Activated T-cell treated with anti-CD3 and anti-CD28 coated beads, Interleukin-2, amount 50 U/mL, for 72 hours (primary cell): Measurements from ENCODE around the gene RGS17. TPM values are rescaled to one million over a fixed set of nuclear protein-coding genes. Genes with fewer than 3 reads are reported as not detected.
A peak's percentile ranks its signal among the peaks of the same experiment; 100 is the strongest.
"Not testable (repeated sequence)": the region's sequence is repeated elsewhere in the genome, so short reads cannot be mapped to it uniquely, and the experiment has no call there.

ENCODE experiments used
- ATAC-seq, 2 donors: fragments of 150-1000 bp; cut with Tn5 transposase; replicated peaks in 1 of 2; 2 replicates each; pipeline ENCODE4 v1.10.0; 2021; ENCODE audit warnings: moderate library complexity in 2 of 2, mild to moderate bottlenecking in 1 of 2
- DNase-seq, 2 donors: peaks; one replicate each; pipeline ENCODE4 v3.0.0; 2021 to 2022; ENCODE audit warnings: mixed read lengths in 1 of 2
- H3K27ac Mint-ChIP-seq: one replicate; pipeline ENCODE4 v1.8.0; 2022; ENCODE audit warnings: mild to moderate bottlenecking, moderate library complexity, mixed read lengths
- H3K27me3 Mint-ChIP-seq: one replicate; pipeline ENCODE4 v1.8.0; 2022; ENCODE audit warnings: low read depth, mixed read lengths
- H3K36me3 Mint-ChIP-seq, 2 donors: one replicate each; pipeline ENCODE4 v1.8.0; 2022; ENCODE audit warnings: mixed read lengths in 2 of 2, mild to moderate bottlenecking in 1 of 2; ENCODE audit not compliant: insufficient read depth in 2 of 2
- H3K4me1 Mint-ChIP-seq: one replicate; pipeline ENCODE4 v1.8.0; 2022; ENCODE audit warnings: low read depth, mixed read lengths
- H3K4me3 Mint-ChIP-seq, 2 donors: one replicate each; pipeline ENCODE4 v1.8.0; 2022; ENCODE audit warnings: mild to moderate bottlenecking in 2 of 2, mixed read lengths in 2 of 2, moderate library complexity in 2 of 2
- H3K9me3 Mint-ChIP-seq, 2 donors: one replicate each; pipeline ENCODE4 v1.8.0; 2022; ENCODE audit warnings: mixed read lengths in 2 of 2
- total RNA-seq, 2 donors: library from RNA; stranded (reverse); gene quantifications; one replicate each; pipeline ENCODE4 v1.2.3, GENCODE V29; 2022

RGS17 gene
- total RNA-seq, 2 donors from 2014 or later = not detected

DNA sequence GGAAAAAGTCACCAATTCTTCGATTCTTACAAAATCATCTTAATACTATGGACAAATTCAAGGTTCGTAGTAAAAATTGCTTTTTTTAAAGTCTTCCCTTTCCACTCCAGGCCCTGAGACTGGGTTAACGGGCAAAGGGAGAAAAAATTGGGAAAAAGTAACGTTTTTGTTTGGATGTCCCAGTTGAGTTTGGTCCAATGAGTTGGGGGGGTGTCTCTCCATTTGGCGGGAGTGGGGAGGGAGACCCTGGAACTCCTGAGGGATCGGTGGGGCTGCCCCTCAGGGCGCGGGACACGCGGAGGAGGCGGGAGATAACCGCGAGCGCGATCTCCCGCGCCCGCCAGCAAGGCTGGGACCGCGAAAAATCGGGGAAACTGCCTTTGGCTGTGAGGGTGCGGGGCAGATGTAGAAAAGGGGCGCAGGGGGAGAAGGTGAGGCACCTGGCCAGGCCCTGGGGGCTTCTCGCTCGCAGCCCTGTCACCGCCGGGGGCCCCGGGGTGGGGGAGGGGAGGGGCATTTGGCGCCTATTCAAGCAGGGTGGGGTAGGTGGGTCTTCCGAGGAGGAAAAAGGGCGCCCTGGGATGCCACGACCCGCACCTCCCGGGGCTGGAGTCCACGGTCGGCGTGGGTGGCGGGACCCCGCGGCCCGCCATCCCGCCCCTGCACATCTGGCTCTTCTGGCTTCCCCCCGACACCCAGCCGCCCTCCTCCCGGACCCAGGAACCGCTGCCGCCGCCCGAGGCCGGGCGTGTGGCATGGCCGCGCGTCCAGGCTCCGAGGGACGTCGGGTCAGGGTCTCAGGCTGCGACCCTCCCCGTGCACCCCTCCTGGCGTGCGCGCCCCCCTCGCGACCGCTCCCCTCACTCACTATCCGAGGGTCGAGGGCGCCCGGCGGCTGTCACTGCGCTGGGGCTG, 148.8 kb downstream of the RGS17 start:
- DNase-seq (peak; percentile 20 to 33), ATAC-seq (no peak)
- no peaks in the 10 kb centered on the region for H3K9me3 Mint-ChIP-seq
- H3K4me1 Mint-ChIP-seq = peaks cover 52% of the 10 kb centered on the region
- peaks cover 5 to 32% of the 10 kb centered on the region in 2 donors for H3K36me3 Mint-ChIP-seq
- H3K4me3 Mint-ChIP-seq = peak overlapping the region; percentile 90 to 96
- no peaks in the 10 kb centered on the region for H3K27me3 Mint-ChIP-seq
- H3K27ac Mint-ChIP-seq = peak overlapping the region; percentile 63

DNA sequence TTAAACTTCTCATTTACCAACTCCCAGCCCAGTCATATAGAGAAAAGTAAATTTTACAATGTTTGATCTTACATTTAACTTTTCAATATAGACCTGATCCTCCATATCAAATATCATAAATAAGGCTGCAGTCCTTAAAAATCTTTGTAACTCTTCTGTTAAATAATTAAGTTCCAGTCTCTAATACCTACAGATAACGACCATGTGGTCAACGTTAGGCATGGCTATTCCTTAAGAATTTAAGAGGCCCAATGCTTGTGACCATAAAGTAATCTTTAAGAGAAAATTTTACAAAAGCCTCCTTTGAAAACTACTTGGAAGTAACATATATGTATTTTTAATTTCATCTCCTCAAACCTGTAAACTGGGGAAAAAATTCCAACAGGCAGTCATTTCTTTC, 149.9 kb downstream of the RGS17 start:
- Mint-ChIP-seq H3K27ac (peak overlapping the region; percentile 12), H3K36me3 (peaks cover 5 to 34% of the 10 kb centered on the region in 2 donors), H3K4me3 (peak overlapping the region; percentile 81 to 96), H3K27me3 (no peaks in the 10 kb centered on the region), H3K4me1 (peaks cover 57% of the 10 kb centered on the region), H3K9me3 (no peaks in the 10 kb centered on the region)
- no peak for DNase-seq
- ATAC-seq = no peak

DNA sequence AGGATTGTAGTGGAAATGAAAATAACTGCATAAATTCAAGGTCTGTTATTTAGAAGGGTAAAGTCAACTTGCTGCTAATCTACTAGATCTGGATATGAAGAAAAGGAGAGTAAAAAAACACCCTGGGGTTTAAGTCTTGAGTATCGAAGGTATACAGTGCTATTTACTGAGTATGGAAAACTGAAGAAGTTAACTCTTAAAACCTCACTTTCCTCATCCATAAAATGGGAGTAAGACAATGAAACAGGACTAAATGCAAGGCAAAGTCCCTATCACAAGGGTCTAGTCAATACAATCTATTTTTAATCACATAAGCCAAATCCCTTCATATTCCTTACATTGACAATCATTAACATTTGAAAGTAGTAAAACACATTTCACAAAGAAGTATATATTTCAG, 150.4 kb downstream of the RGS17 start:
- H3K27ac Mint-ChIP-seq = peak overlapping the region; percentile 12
- H3K4me1 Mint-ChIP-seq = peaks cover 63% of the 10 kb centered on the region
- DNase-seq (no peak), ATAC-seq (no peak)
- peaks cover 5 to 32% of the 10 kb centered on the region in 2 donors for H3K36me3 Mint-ChIP-seq
- no peaks in the 10 kb centered on the region for H3K27me3 Mint-ChIP-seq
- H3K9me3 Mint-ChIP-seq = no peaks in the 10 kb centered on the region
- H3K4me3 Mint-ChIP-seq = peak overlapping the region; percentile 81 to 96

DNA sequence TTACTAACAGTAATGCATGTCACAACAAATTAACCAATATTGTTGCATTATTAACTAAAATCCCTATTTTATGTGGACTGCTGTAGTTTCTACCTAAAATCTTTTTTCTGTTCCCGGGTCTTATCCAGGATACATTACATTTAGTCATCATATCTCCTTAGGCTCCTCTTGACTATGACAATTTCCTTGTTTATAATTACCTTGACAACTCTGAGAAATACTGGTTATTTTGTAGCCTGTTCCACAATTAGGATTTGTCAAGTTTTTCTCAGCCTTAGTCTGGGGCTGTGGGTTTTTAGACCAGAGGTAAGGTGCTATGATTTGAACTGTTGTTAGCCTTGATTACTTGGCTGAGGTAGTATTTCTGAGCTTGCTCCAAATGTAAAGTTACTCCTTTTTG, 152.0 kb downstream of the RGS17 start:
- H3K4me1 Mint-ChIP-seq = peaks cover 62% of the 10 kb centered on the region
- H3K4me3 Mint-ChIP-seq = peak overlapping the region in 1 of 2 donors; percentile 34
- DNase-seq = no peak
- no peak for ATAC-seq
- no peaks in the 10 kb centered on the region for H3K27me3 Mint-ChIP-seq
- no peaks in the 10 kb centered on the region for H3K9me3 Mint-ChIP-seq
- no peak overlapping the region for H3K27ac Mint-ChIP-seq
- peaks cover 11 to 34% of the 10 kb centered on the region in 2 donors for H3K36me3 Mint-ChIP-seq

DNA sequence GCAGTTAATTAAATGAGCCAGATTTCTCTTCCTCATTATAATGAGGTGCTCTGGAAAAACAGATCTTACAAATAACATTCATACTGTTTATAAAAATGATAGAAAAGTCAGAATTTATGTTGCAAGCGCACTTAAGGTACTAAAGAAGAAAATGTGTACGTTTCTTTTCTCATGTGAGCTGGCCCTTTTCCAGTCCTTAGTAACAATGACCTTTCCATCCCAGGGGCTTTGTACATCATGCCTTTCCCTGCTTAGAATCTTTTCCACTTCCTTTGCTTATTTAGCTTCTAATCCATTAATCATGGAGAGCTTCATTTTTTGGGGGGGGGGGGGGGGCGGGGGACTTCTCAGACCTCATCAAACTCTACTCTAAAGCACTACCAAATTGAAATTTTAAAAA, 153.0 kb downstream of the RGS17 start:
- H3K4me1 Mint-ChIP-seq = peaks cover 72% of the 10 kb centered on the region
- no peaks in the 10 kb centered on the region for H3K27me3 Mint-ChIP-seq
- DNase-seq = no peak
- H3K4me3 Mint-ChIP-seq = no peak overlapping the region
- ATAC-seq = no peak
- H3K9me3 Mint-ChIP-seq = no peaks in the 10 kb centered on the region
- H3K27ac Mint-ChIP-seq = no peak overlapping the region
- peaks cover 13 to 42% of the 10 kb centered on the region in 2 donors for H3K36me3 Mint-ChIP-seq

DNA sequence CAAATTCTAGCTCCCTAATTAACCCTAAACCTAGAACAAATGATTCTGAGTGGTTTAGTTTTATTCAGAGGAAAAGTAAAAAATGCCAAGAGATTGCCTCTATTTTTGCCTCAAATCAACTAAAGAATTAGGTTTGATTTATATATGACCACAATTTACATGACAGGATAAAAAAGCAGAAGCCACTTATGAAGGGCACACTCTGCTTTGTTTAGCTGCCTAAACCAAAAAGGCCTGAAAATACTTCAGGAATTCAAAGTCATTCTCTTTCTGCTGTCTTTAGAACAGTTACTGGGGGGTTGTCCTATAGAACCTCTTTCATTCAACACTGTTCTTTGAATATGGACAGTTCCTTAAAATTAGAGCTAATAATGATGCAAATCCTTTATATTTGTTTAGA, 153.5 kb downstream of the RGS17 start:
- Mint-ChIP-seq H3K4me3 (no peak overlapping the region), H3K4me1 (peaks cover 72% of the 10 kb centered on the region), H3K36me3 (peaks cover 13 to 45% of the 10 kb centered on the region in 2 donors), H3K9me3 (no peaks in the 10 kb centered on the region), H3K27me3 (no peaks in the 10 kb centered on the region), H3K27ac (no peak overlapping the region)
- ATAC-seq (no peak), DNase-seq (no peak)

DNA sequence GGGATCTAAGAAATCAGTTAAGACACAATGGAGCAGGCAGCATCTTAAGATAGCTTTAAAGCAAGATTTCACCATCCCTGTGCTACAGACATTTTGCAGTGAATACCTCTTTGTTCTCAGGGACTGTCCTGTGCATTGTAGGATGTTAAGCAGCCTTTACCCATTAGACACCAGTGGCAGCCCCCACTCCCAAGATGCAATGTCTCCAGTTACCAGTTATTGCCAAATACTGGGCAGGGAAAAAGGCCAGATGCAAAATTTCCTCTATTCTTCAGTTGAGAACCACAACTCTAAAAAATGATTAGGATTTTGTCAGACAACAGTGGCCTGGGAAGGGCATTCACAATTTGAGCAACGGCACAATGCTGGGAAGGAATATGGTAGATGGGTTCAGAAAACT, 154.3 kb downstream of the RGS17 start:
- DNase-seq (no peak), ATAC-seq (no peak)
- H3K36me3 Mint-ChIP-seq = peaks cover 13 to 46% of the 10 kb centered on the region in 2 donors
- H3K27me3 Mint-ChIP-seq = no peaks in the 10 kb centered on the region
- peak overlapping the region in 1 of 2 donors; percentile 13 for H3K4me3 Mint-ChIP-seq
- peaks cover 72% of the 10 kb centered on the region for H3K4me1 Mint-ChIP-seq
- H3K9me3 Mint-ChIP-seq = no peaks in the 10 kb centered on the region
- H3K27ac Mint-ChIP-seq = no peak overlapping the region

DNA sequence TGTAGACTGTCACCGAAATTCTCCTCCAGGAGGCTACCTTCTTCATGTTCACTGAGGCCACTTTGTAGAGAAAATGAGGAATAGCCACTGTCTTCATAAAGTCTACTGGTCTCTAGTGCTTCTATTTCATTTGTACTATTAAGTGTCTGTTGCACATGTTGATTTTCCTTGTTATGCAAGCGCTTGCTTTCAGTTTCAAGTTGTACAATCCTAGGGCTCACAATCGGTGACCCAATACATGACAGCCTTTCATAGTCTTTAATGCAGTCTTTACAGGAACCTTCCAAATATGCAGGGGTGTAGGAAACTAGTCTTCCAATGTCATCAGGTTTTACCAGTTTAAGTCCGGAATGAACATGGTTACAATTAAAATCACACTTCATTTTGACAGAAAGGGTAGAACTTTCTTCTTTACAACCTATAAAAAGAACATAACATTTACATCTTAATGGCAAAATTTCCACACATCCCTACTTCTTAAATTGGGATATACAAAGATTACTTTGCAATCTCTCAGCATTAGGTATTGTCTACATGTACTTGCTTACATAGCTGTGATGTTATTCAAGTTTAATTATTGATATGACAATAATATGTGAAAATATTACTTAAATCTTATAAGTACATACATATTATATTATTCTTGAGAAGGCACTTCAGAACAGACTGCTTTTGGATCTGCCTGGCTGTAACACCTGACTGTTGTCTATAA, 155.7 kb downstream of the RGS17 start:
- H3K9me3 Mint-ChIP-seq = no peaks in the 10 kb centered on the region
- H3K4me1 Mint-ChIP-seq = peaks cover 62% of the 10 kb centered on the region
- H3K4me3 Mint-ChIP-seq = peak overlapping the region; percentile 36 to 88
- no peak for DNase-seq
- H3K27ac Mint-ChIP-seq = peak overlapping the region; percentile 90
- ATAC-seq = peak in 1 of 2 donors; percentile 65
- H3K36me3 Mint-ChIP-seq = peaks cover 13 to 47% of the 10 kb centered on the region in 2 donors
- H3K27me3 Mint-ChIP-seq = no peaks in the 10 kb centered on the region

DNA sequence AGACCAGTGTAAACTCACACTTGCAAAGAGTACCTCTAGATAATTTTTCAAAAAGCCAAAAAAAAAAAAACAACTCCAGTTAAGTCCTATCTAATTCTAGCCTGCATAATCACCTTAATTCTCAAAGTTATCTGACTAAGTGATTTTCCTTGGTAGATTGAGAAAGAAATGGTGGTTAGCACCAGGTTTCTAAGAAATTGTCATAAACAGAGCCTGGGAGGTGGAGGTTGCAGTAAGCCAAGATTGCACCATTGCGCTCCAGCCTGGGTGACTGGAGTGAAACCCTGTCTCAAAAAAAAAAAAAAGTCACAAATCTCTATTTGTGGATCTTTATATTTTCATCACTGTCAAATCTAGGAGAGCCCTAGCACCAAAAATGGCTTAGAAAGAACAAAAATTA, 157.2 kb downstream of the RGS17 start:
- DNase-seq (no peak), ATAC-seq (peak; percentile 47 to 60)
- peak overlapping the region; percentile 6 to 47 for H3K4me3 Mint-ChIP-seq
- peaks cover 48% of the 10 kb centered on the region for H3K4me1 Mint-ChIP-seq
- H3K27me3 Mint-ChIP-seq = no peaks in the 10 kb centered on the region
- peaks cover 3 to 5% of the 10 kb centered on the region in 2 donors for H3K9me3 Mint-ChIP-seq
- H3K27ac Mint-ChIP-seq = no peak overlapping the region
- H3K36me3 Mint-ChIP-seq = peaks cover 21 to 51% of the 10 kb centered on the region in 2 donors

DNA sequence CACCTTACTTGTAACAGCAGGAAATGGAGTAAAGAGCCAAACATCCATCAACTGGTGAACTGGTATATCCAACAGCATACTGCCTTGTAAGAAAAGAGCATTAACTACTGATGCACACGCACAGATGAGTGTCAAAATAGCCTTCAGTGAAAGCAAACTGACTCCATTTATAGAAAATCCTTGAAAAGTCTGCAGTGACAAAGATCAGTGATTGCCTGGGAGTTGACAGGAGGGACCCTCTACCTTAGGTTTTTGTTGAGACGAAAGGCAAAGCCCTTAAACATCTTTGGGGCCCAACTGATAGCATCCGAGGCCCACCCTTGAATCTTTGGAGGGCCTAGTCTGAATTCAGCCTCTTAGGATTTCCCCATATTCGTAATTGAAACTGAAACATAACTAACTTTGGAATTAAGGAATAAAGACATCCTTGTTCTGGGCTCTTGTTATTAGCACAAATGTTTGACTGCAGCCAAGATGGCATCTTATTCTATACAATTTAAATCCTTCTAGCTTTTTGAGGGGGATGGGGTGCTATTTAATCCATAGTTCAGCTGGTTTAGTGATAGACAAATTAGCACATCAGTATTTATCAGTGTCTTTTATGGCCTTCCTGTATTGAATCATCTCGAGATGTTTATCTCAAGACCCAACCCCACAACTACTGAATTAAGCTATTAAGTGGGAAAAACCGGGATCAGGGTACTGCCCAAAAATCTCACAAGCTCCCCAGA, 161.2 kb downstream of the RGS17 start:
- ATAC-seq = no peak
- Mint-ChIP-seq H3K36me3 (peaks cover 22 to 36% of the 10 kb centered on the region in 2 donors), H3K4me3 (no peak overlapping the region), H3K4me1 (peaks cover 14% of the 10 kb centered on the region), H3K9me3 (peaks cover 10% of the 10 kb centered on the region in 2 donors), H3K27me3 (no peaks in the 10 kb centered on the region), H3K27ac (no peak overlapping the region)
- no peak for DNase-seq

DNA sequence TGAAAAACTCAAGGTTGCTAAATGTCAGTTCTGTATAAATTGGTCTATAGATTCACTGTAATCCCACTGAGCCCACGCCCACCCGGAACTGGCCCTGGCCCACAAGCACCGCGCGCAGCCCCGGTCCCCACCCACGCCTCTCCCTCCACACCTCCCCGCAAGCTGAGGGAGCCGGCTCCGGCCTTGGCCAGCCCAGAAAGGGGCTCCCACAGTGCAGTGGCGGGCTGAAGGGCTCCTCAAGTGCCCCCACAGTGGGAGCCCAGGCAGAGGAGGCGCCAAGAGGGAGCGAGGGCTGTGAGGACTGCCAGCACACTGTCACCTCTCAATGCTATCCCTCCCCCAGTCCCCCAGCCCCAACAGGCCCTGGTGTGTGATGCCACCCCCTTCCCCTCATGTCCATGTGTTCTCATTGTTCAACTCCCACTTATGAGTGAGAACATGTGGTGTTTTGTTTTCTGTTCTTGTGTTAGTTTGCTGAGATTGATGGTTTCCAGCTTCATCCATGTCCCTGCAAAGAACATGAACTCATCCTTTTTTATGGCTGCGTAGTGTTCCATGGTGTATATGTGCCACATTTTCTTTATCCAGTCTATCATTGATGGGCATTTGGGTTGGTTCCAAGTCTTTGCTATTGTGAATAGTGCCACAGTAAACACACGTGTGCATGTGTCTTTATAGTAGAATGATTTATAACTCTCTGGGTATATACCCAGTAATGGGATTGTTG, 164.8 kb downstream of the RGS17 start:
- not testable (repeated sequence) for H3K4me1 Mint-ChIP-seq, H3K27me3 Mint-ChIP-seq, H3K27ac Mint-ChIP-seq, H3K4me3 Mint-ChIP-seq, DNase-seq
- H3K36me3 Mint-ChIP-seq = peaks cover 19% of the 10 kb centered on the region in 2 donors
- peak in 1 of 2 donors; percentile 15 for ATAC-seq
- H3K9me3 Mint-ChIP-seq = peaks cover 10% of the 10 kb centered on the region in 2 donors

DNA sequence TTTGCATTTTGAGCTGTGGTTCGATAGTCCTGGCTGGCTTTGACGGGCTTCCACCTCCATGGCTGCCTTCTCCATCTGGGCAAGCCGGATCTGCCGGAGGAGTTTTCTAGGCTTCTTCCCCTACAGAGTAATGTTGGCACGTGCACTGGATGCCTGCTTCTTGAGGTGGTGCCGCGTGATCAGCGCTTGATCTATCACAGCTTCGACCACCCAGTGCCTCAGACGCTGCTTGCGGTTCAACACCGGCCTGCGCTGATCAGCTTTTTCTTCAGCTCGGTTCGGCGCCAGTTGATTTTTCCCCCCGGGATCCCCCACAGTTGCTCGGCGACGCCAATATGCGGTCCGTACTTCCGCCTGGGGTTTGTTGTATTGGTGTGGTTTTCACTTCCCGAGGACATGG, 171.7 kb downstream of the RGS17 start:
- Mint-ChIP-seq H3K4me1 (no peaks in the 10 kb centered on the region), H3K4me3 (no peak overlapping the region), H3K9me3 (no peaks in the 10 kb centered on the region), H3K27ac (no peak overlapping the region), H3K27me3 (peaks cover 9% of the 10 kb centered on the region), H3K36me3 (no peaks in the 10 kb centered on the region)
- no peak for ATAC-seq
- no peak for DNase-seq
